Vagina (tissue), 2 donors: ENCODE data around the gene OR2L8. TPM values are rescaled to one million over a fixed set of nuclear protein-coding genes. Genes with fewer than 3 reads are reported as not detected.

Source experiments
- DNase-seq, 2 donors: peaks; one replicate each; pipeline ENCODE4 v3.0.0-alpha.2; 2017; ENCODE audit errors: extremely low spot score in 2 of 2
- H3K27ac ChIP-seq: fragments of 200-600 bp; sonication (generic); one replicate; pipeline ENCODE4 v1.5.1; 2019
- H3K27me3 ChIP-seq: fragments of 200-600 bp; sonication (generic); one replicate; pipeline ENCODE4 v1.5.1; 2019
- H3K36me3 ChIP-seq, 2 donors: fragments of 200-600 bp; sonication (generic); one replicate each; pipeline ENCODE4 v1.5.1; 2017 to 2019
- H3K4me1 ChIP-seq: fragments of 200-600 bp; sonication (generic); one replicate; pipeline ENCODE4 v1.5.1; 2019
- H3K4me3 ChIP-seq, 2 donors: fragments of 200-600 bp; sonication (generic); 1 replicate in 1 of 2; 2 replicates in 1 of 2; pipeline ENCODE4 v1.5.1; 2016 to 2019
- H3K9me3 ChIP-seq: fragments of 200-600 bp; sonication (generic); one replicate; pipeline ENCODE4 v1.5.1; 2019
- POLR2A ChIP-seq, 2 donors: fragments of 450-650 bp; IDR thresholded peaks; one replicate each; pipeline ENCODE4 v1.6.1; 2017; ENCODE audit warnings: antibody characterized with exemption in 2 of 2, mild to moderate bottlenecking in 2 of 2, moderate library complexity in 2 of 2
- POLR2AphosphoS5 ChIP-seq, 2 donors: sonication (generic); formaldehyde crosslinking; IDR thresholded peaks; one replicate each; pipeline ENCODE4 v1.9.0; 2017; ENCODE audit warnings: antibody characterized with exemption in 2 of 2, mild to moderate bottlenecking in 2 of 2, low read depth in 1 of 2; ENCODE audit not compliant: insufficient read depth in 1 of 2
- intact Hi-C: fragments of 100-400 bp; cut with DNase I; formaldehyde crosslinking; loops from one replicate; pipeline ENCODE4 v1.15.1; 2023
- total RNA-seq: library from RNA; depleted of rRNA; stranded (reverse); fragments of >200 nt; gene quantifications from one replicate; pipeline ENCODE4 v1.2.3, GENCODE V29; 2016
- TF ChIP-seq, protein P1 (sequence below), 3 experiments: fragments of 450-650 bp in 2 of 3; fragments of 200-600 bp in 1 of 3; sonication (generic) in 1 of 3; IDR thresholded peaks; one replicate each; pipeline ENCODE4 v1.5.1; 2017 to 2019; ENCODE audit warnings: antibody characterized with exemption in 3 of 3, mild to moderate bottlenecking in 2 of 3, moderate library complexity in 2 of 3

Gene OR2L8
- total RNA-seq, 1 donor from 2014 or later, result not detected

DNA sequence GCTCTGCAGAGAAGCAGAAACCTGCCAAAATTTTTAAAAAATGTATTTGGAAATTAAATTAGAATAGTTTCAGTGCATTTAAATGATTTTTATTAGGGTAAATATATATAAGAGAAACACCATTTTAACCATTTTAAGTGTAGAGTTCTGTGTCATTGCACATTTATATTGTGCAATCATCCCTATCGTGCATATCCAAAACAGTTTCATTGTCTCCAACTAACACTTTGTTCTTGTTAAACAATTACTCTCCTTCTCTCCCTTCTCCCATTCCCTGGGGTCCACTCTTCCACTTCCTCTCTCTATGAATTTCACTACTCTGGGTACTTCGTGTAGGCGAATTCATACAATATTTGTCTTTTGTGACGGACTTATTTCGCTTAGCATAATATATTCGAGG, 6.0 kb upstream of the OR2L8 start:
- Histone ChIP-seq H3K27me3 (no peaks in the 10 kb centered on the region), H3K9me3 (no peaks in the 10 kb centered on the region), H3K27ac (no peak overlapping the region), H3K36me3 (no peaks in the 10 kb centered on the region), H3K4me3 (no peak overlapping the region), H3K4me1 (no peaks in the 10 kb centered on the region)
- no peak for DNase-seq
- intact Hi-C loops, result no loop called here
- TF ChIP-seq POLR2AphosphoS5 (IDR thresholded peaks at IDR 0.05; ENCODE audit: insufficient read depth in 1 of 2, low read depth in 1 of 2) (no peak), POLR2A (IDR thresholded peaks at IDR 0.05) (no peak)
- TF ChIP-seq, protein P1, sequence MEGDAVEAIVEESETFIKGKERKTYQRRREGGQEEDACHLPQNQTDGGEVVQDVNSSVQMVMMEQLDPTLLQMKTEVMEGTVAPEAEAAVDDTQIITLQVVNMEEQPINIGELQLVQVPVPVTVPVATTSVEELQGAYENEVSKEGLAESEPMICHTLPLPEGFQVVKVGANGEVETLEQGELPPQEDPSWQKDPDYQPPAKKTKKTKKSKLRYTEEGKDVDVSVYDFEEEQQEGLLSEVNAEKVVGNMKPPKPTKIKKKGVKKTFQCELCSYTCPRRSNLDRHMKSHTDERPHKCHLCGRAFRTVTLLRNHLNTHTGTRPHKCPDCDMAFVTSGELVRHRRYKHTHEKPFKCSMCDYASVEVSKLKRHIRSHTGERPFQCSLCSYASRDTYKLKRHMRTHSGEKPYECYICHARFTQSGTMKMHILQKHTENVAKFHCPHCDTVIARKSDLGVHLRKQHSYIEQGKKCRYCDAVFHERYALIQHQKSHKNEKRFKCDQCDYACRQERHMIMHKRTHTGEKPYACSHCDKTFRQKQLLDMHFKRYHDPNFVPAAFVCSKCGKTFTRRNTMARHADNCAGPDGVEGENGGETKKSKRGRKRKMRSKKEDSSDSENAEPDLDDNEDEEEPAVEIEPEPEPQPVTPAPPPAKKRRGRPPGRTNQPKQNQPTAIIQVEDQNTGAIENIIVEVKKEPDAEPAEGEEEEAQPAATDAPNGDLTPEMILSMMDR (IDR thresholded peaks at IDR 0.05), result no peak

DNA sequence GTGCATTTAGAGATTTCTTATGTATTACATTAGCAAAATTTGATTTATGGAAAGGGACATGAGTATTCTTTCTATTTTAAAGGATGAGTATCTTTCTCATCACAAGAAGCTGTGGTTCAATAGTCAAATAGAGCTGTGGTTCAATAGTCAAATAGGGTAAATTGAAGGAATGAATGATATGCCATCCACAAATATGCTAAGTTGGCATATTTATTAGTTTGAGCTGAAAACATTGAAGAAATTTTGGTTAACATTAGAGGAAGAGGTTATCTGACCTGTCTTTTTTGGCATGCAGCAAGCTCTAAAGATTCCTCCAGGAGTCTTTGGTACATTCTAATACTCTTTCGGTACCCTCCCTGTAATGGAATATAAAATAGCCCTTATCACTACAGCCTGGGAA, 4.8 kb downstream of the OR2L8 start:
- H3K4me1 ChIP-seq, result no peaks in the 10 kb centered on the region
- intact Hi-C loops, result no loop called here

DNA sequence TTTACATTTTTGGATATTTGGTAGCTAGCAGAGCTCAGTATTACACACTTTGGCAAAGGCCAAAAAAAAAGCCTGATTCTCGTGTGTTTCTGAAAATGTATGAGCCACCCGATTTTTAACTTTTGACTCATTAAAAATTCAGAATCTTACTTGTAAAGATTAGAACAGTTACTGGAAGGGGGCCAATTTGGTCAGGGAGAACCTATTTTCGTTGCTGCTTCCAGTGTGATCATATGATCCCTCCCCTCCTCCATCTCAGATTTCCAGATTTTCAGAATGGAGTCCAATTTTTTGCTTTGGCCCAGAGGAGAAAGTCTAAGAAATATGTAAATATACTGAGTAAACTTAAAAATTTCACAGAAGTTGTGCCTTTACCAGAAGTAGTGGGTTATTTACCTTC, 13.1 kb downstream of the OR2L8 start:
- TF ChIP-seq POLR2AphosphoS5 (IDR thresholded peaks at IDR 0.05; ENCODE audit: insufficient read depth in 1 of 2, low read depth in 1 of 2) (no peak), POLR2A (IDR thresholded peaks at IDR 0.05) (no peak)
- TF ChIP-seq, protein P1 (IDR thresholded peaks at IDR 0.05), result no peak
- Histone ChIP-seq H3K27ac (no peak overlapping the region), H3K27me3 (no peaks in the 10 kb centered on the region), H3K4me3 (no peak overlapping the region), H3K9me3 (no peaks in the 10 kb centered on the region), H3K36me3 (no peaks in the 10 kb centered on the region), H3K4me1 (no peaks in the 10 kb centered on the region)
- no peak for DNase-seq
- intact Hi-C loops, result no loop called here

More for the DNA sequence above, 4.8 kb downstream of the OR2L8 start:
- Histone ChIP-seq H3K36me3 (no peaks in the 10 kb centered on the region), H3K4me3 (no peak overlapping the region), H3K27me3 (no peaks in the 10 kb centered on the region), H3K9me3 (no peaks in the 10 kb centered on the region), H3K27ac (no peak overlapping the region)
- no peak for DNase-seq
- no peak for TF ChIP-seq POLR2A (IDR thresholded peaks at IDR 0.05)

DNA sequence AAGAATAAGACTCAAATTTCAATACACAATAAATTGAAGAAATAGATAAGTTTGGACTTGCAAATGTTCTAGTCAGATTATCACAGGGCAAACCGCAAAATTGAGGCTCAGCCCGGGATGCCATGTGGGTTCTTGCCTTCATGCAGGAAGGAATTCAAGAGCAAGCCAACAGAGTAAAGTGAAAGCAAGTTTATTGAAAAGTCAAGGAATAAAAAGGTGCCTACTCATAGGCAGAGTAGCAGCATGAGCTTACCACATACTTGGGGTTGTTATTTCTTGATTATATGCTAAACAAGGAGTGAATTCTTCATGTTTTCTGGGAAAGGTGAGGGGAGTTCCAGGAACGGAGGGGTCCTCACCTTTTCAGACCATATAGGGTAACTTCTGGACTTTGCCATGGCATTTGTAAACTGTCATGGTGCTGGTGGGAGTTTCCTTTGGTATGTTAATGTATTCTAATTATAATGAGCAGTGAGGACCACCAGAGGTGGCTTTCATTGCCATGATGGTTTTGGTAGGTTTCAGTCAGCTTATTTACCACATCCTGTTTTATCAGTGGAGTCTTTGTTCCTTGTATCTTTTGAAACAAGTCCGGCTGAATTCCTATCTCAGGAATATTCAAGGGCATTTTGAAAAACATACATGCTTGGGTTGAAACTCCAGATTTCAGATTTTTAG, 14.4 kb downstream of the OR2L8 start:
- H3K27me3 ChIP-seq, result no peaks in the 10 kb centered on the region
- no peaks in the 10 kb centered on the region for H3K9me3 ChIP-seq
- TF ChIP-seq, protein P1 (IDR thresholded peaks at IDR 0.05), result no peak
- TF ChIP-seq POLR2AphosphoS5 (IDR thresholded peaks at IDR 0.05; ENCODE audit: insufficient read depth in 1 of 2, low read depth in 1 of 2) (no peak), POLR2A (IDR thresholded peaks at IDR 0.05) (no peak)
- intact Hi-C loops, result no loop called here
- no peak overlapping the region for H3K4me3 ChIP-seq
- DNase-seq, result no peak
- H3K27ac ChIP-seq, result no peak overlapping the region
- no peaks in the 10 kb centered on the region for H3K36me3 ChIP-seq
- no peaks in the 10 kb centered on the region for H3K4me1 ChIP-seq

DNA sequence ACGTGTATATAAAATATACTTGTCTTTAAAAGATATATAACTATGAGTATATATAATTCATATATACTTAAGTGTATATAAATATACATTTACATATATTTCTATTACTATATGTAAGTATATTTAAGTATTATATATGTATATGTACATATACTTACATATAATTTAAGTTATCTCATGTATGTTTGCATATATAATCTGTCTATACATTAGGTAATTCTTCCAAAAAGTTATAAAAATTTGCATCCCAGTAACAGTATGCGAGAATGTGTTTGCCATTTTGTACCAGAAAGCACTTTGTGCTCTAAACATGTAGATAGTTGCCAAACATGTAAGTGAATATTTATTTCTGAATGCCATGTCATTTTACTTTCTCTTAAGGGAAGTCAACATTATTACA, 16.3 kb downstream of the OR2L8 start, which contains the start of gene OR2AK2:
OR2AK2 (plus strand) TSS at position 301 of the 400 bp plus-strand sequence. CDS start 144 bp downstream, outside the sequence.
- intact Hi-C loops, result no loop called here

More for the DNA sequence above, 16.3 kb downstream of the OR2L8 start, which contains the start of gene OR2AK2:
- H3K27me3 ChIP-seq, result no peaks in the 10 kb centered on the region
- no peaks in the 10 kb centered on the region for H3K36me3 ChIP-seq
- no peak for DNase-seq
- H3K4me1 ChIP-seq, result no peaks in the 10 kb centered on the region
- TF ChIP-seq, protein P1 (IDR thresholded peaks at IDR 0.05), result no peak
- TF ChIP-seq POLR2AphosphoS5 (IDR thresholded peaks at IDR 0.05; ENCODE audit: insufficient read depth in 1 of 2, low read depth in 1 of 2), result no peak
- TF ChIP-seq POLR2A (IDR thresholded peaks at IDR 0.05), result no peak
- H3K27ac ChIP-seq, result no peak within 1 kb of the TSS
- H3K9me3 ChIP-seq, result no peaks in the 10 kb centered on the region
- no peak within 1 kb of the TSS for H3K4me3 ChIP-seq
